Measurements from ENCODE around the gene SGSH.

SGSH gene

DNA sequence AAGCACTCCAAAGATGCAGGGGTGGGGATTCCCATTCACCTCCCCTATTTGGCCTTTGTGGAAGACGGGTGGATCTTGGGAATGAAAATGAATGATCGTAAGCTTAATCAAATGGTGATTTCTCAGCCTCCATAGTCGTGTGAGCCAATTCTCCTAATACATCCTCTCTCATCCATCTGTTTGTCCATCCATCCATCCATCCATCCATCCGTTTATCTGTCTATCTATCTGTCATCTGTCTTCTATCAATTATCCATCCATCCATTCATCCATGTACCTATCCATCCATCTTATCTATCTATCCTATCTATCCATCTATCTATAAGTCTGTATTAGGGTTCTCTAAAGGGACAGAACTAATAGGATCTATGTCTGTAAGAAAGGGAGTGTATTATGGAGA is 48.3 kb upstream of the SGSH start (continued):
- TF ChIP-seq CSRNP3 (CRISPR knock-in tag; IDR thresholded peaks at IDR 0.05) (no peak), SNAI2 (CRISPR knock-in tag; IDR thresholded peaks at IDR 0.05) (no peak), OSR1 (CRISPR knock-in tag; IDR thresholded peaks at IDR 0.05) (no peak), CSDC2 (CRISPR knock-in tag; IDR thresholded peaks at IDR 0.05) (no peak), ISL1 (CRISPR knock-in tag; IDR thresholded peaks at IDR 0.05) (no peak), PATZ1 (CRISPR knock-in tag; IDR thresholded peaks at IDR 0.05; ENCODE audit: borderline replicate concordance) (no peak), GLIS3 (CRISPR knock-in tag; IDR thresholded peaks at IDR 0.05) (no peak), ZC3H10 (CRISPR knock-in tag; IDR thresholded peaks at IDR 0.05) (no peak), ZNF70 (CRISPR knock-in tag; IDR thresholded peaks at IDR 0.05) (no peak)

DNA sequence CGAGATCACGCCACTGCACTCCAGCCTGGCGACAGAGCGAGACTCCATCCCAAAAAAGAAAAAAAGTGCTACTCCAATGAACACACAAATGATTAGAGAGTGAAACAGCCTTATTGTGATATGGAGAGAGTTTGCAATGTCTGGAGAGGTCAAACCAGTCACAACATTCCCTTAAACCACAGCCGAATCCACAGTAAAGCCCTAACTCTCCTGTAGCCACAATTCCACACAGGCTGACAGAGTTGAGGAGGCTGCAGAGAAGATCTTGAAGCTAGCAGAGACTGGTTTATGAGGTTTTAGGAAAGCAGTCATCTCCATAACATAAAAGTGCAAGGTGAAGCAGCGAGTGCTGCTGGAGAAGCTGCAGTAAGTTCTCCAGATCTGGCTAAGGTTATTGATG is 47.3 kb upstream of the SGSH start:
- ATAC-seq, result no peak
- TF ChIP-seq ZC3H10 (CRISPR knock-in tag; IDR thresholded peaks at IDR 0.05), result no peak
- TF ChIP-seq ZNF565 (CRISPR knock-in tag; conservative IDR thresholded peaks at IDR 0.05; ENCODE audit: low read depth), result no peak
- TF ChIP-seq CREB5 (CRISPR knock-in tag; IDR thresholded peaks at IDR 0.05; ENCODE audit: low read depth), result no peak
- no peak for TF ChIP-seq BACH2 (CRISPR knock-in tag; IDR thresholded peaks at IDR 0.05; ENCODE audit: borderline replicate concordance)
- TF ChIP-seq ZNF70 (CRISPR knock-in tag; IDR thresholded peaks at IDR 0.05), result no peak
- no peak for TF ChIP-seq RARB (CRISPR knock-in tag; IDR thresholded peaks at IDR 0.05)
- TF ChIP-seq PPARA (CRISPR knock-in tag; IDR thresholded peaks at IDR 0.05; ENCODE audit: borderline replicate concordance), result no peak
- TF ChIP-seq ESRRG (CRISPR knock-in tag; IDR thresholded peaks at IDR 0.05), result no peak
- TF ChIP-seq SNAI2 (CRISPR knock-in tag; IDR thresholded peaks at IDR 0.05), result no peak
- TF ChIP-seq TCF4 (CRISPR knock-in tag; IDR thresholded peaks at IDR 0.05; ENCODE audit: borderline replicate concordance), result no peak
- TF ChIP-seq CSDC2 (CRISPR knock-in tag; IDR thresholded peaks at IDR 0.05), result no peak
- TF ChIP-seq TSHZ2 (CRISPR knock-in tag; IDR thresholded peaks at IDR 0.05), result no peak
- no peak for TF ChIP-seq CSRNP3 (CRISPR knock-in tag; IDR thresholded peaks at IDR 0.05)
- TF ChIP-seq, protein P1, sequence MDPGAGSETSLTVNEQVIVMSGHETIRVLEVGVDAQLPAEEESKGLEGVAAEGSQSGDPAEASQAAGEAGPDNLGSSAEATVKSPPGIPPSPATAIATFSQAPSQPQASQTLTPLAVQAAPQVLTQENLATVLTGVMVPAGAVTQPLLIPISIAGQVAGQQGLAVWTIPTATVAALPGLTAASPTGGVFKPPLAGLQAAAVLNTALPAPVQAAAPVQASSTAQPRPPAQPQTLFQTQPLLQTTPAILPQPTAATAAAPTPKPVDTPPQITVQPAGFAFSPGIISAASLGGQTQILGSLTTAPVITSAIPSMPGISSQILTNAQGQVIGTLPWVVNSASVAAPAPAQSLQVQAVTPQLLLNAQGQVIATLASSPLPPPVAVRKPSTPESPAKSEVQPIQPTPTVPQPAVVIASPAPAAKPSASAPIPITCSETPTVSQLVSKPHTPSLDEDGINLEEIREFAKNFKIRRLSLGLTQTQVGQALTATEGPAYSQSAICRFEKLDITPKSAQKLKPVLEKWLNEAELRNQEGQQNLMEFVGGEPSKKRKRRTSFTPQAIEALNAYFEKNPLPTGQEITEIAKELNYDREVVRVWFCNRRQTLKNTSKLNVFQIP (CRISPR knock-in tag; IDR thresholded peaks at IDR 0.05; ENCODE audit: borderline replicate concordance, low read depth), result no peak
- no peak for TF ChIP-seq ZNF8 (CRISPR knock-in tag; IDR thresholded peaks at IDR 0.05)
- TF ChIP-seq OSR1 (CRISPR knock-in tag; IDR thresholded peaks at IDR 0.05), result no peak
- TF ChIP-seq GLIS3 (CRISPR knock-in tag; IDR thresholded peaks at IDR 0.05), result no peak

Data from SK-N-SH treated with all-trans-retinoic acid at 6 μM for 48 hours (cell line).